ENCODE measurements around the gene CCDC192.

DNA sequence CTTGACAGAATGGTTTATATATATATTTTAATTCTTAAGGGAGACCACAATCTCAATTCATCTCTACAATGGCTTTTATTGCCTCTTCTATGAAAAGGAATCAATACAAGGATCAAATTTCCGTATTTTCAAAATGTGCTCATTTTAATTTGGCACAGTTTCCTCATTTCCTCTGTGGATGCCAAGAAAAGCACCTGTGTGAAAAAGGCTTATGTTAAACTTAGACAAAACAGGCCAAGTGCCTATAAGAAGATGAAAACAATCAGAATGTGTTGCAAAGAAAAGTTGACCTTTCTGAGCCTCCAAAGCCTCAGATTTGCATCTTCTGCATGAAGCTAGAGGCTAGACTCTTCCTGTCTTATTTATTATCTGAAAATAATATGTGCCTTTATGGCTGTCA, 206.6 kb downstream of the CCDC192 start:
- TF ChIP-seq CTCF (IDR thresholded peaks at IDR 0.05; ENCODE audit: low read depth, low read length): no peak
- TF ChIP-seq POLR2A (IDR thresholded peaks at IDR 0.05; ENCODE audit: extremely low read depth, insufficient read length): no peak
- TF ChIP-seq, protein P1, sequence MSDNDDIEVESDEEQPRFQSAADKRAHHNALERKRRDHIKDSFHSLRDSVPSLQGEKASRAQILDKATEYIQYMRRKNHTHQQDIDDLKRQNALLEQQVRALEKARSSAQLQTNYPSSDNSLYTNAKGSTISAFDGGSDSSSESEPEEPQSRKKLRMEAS (IDR thresholded peaks at IDR 0.05; ENCODE audit: low read depth, low read length): no peak
- no peak for TF ChIP-seq MYC (IDR thresholded peaks at IDR 0.05; ENCODE audit: low read depth, low read length)
